Upper lobe of left lung (tissue), 6 donors: ENCODE measurements around the gene OAS1. TPM values are rescaled to one million over a fixed set of nuclear protein-coding genes. Genes with fewer than 3 reads are reported as not detected.
A peak's percentile ranks its signal among the peaks of the same experiment; 100 is the strongest.
"Not testable (repeated sequence)": the region's sequence is repeated elsewhere in the genome, so short reads cannot be mapped to it uniquely, and the experiment has no call there.

ENCODE experiments used
- ATAC-seq, 2 donors: fragments of 200-7000 bp; cut with Tn5 transposase; one replicate each; pipeline ENCODE4 v1.9.1; 2022; ENCODE audit warnings: mild to moderate bottlenecking in 2 of 2, moderate library complexity in 2 of 2; ENCODE audit not compliant: low FRiP score in 2 of 2
- DNase-seq, 2 donors: peaks; one replicate each; pipeline ENCODE4 v3.0.0-alpha.2; 2019 to 2020
- H3K27ac ChIP-seq, 4 donors: fragments of 200-600 bp; sonication (generic); one replicate each; pipeline ENCODE4 v1.5.1; 2016 to 2019
- H3K27me3 ChIP-seq, 4 donors: fragments of 200-600 bp; sonication (generic); one replicate each; pipeline ENCODE4 v1.5.1; 2017 to 2019
- H3K36me3 ChIP-seq, 4 donors: fragments of 200-600 bp; sonication (generic); one replicate each; pipeline ENCODE4 v1.5.1; 2016 to 2019
- H3K4me1 ChIP-seq, 4 donors: fragments of 200-600 bp; sonication (generic); one replicate each; pipeline ENCODE4 v1.5.1; 2018 to 2019
- H3K4me3 ChIP-seq, 4 donors: fragments of 200-600 bp; sonication (generic); one replicate each; pipeline ENCODE4 v1.5.1; 2017 to 2019; ENCODE audit warnings: mild to moderate bottlenecking in 2 of 4, moderate library complexity in 1 of 4
- H3K9me3 ChIP-seq, 4 donors: fragments of 200-600 bp; sonication (generic); one replicate each; pipeline ENCODE4 v1.5.1; 2018 to 2019
- CTCF ChIP-seq, 6 experiments: fragments of 450-650 bp in 4 of 6; fragments of 200-600 bp in 2 of 6; sonication (generic) in 2 of 6; IDR thresholded peaks; one replicate each; pipeline ENCODE4 v1.5.1; 2016 to 2019; ENCODE audit warnings: antibody characterized with exemption in 6 of 6
- EP300 ChIP-seq, 4 donors: sonication (generic); formaldehyde crosslinking; IDR thresholded peaks; one replicate each; pipeline ENCODE4 v1.5.1; 2017; ENCODE audit warnings: antibody characterized with exemption in 4 of 4, control low read depth in 2 of 4
- POLR2A ChIP-seq, 4 donors: fragments of 450-650 bp; IDR thresholded peaks; one replicate each; pipeline ENCODE4 v1.5.1; 2016 to 2017; ENCODE audit warnings: antibody characterized with exemption in 4 of 4, mild to moderate bottlenecking in 2 of 4
- POLR2AphosphoS5 ChIP-seq, 2 donors: sonication (generic); formaldehyde crosslinking; IDR thresholded peaks; one replicate each; pipeline ENCODE4 v1.5.1; 2017; ENCODE audit warnings: antibody characterized with exemption in 2 of 2
- WGBS, 2 donors: methylation state at CpG; one replicate each; pipeline ENCODE4 v1.1.5; 2017 to 2018; 5-methylcytosine and 5-hydroxymethylcytosine counted together
- total RNA-seq, 6 donors: library from RNA; depleted of rRNA in 4 of 6; stranded (reverse); fragments of >200 nt in 4 of 6; gene quantifications; one replicate each; pipeline versions ENCODE4 v1.1.0 to v1.2.1, GENCODE V29; 2016 to 2021
- donor health status: DM: no; HTN: no; CAD: no; lungs with moderate emphysema.
- donor health status: DM: no; HTN: yes; CAD: no; lungs with severe emphysema.

OAS1 gene
- total RNA-seq, 6 donors from 2014 or later, result 20.1 to 70.6 (median 44.0) TPM

- ATAC-seq, result no peak
- no peaks in the 10 kb centered on the region for H3K9me3 ChIP-seq
- H3K27me3 ChIP-seq, result no peaks in the 10 kb centered on the region
- 71 to 81% methylated on average over 4 of the region's 4 CpGs for WGBS, 2 donors
- H3K36me3 ChIP-seq, result no peaks in the 10 kb centered on the region
- peak overlapping the region in 2 of 4 donors; percentile 75 to 79 for H3K27ac ChIP-seq
- H3K4me3 ChIP-seq, result no peak overlapping the region
- H3K4me1 ChIP-seq, result peaks cover 28 to 45% (median 30%) of the 10 kb centered on the region in 4 donors
- no peak for DNase-seq
- TF ChIP-seq CTCF (IDR thresholded peaks at IDR 0.05), result no peak
- no peak for TF ChIP-seq POLR2AphosphoS5 (IDR thresholded peaks at IDR 0.05)
- no peak for TF ChIP-seq POLR2A (IDR thresholded peaks at IDR 0.05)
- no peak for TF ChIP-seq EP300 (IDR thresholded peaks at IDR 0.05)
Observed at GRCh38 chr12:112905451-112906089, 1.2 kb upstream of the OAS1 start.

GRCh38 chr12:112907415-112908157, 824 bp downstream of the OAS1 start:
- H3K4me3 ChIP-seq, result peak overlapping the region; percentile 39 to 60 (median 50)
- DNase-seq (peak in 1 of 2 donors; percentile 31), ATAC-seq (peak; percentile 41 to 76)
- H3K27ac ChIP-seq, result peak overlapping the region; percentile 75 to 88 (median 80)
- peaks cover 0 to 7% (median 3%) of the 10 kb centered on the region in 4 donors for H3K9me3 ChIP-seq
- H3K4me1 ChIP-seq, result peaks cover 28 to 45% (median 30%) of the 10 kb centered on the region in 4 donors
- H3K27me3 ChIP-seq, result no peaks in the 10 kb centered on the region
- TF ChIP-seq POLR2AphosphoS5 (IDR thresholded peaks at IDR 0.05), result no peak
- no peak for TF ChIP-seq POLR2A (IDR thresholded peaks at IDR 0.05)
- peaks cover 0 to 3% (median 0%) of the 10 kb centered on the region in 4 donors for H3K36me3 ChIP-seq
- WGBS, 2 donors, result 51 to 56% methylated on average over 7 of the region's 7 CpGs

- WGBS, 2 donors, result 50 to 59% methylated on average over 12 of the region's 12 CpGs
- ATAC-seq, result no peak
- TF ChIP-seq POLR2AphosphoS5 (IDR thresholded peaks at IDR 0.05) (no peak), EP300 (IDR thresholded peaks at IDR 0.05) (no peak), CTCF (IDR thresholded peaks at IDR 0.05) (no peak), POLR2A (IDR thresholded peaks at IDR 0.05) (no peak)
- H3K27me3 ChIP-seq, result no peaks in the 10 kb centered on the region
- peak overlapping the region in 2 of 4 donors; percentile 75 to 79 for H3K27ac ChIP-seq
- peak overlapping the region in 3 of 4 donors; percentile 45 to 60 (median 56) for H3K4me3 ChIP-seq
- peaks cover 28 to 45% (median 30%) of the 10 kb centered on the region in 4 donors for H3K4me1 ChIP-seq
- H3K9me3 ChIP-seq, result peaks cover 0 to 14% (median 10%) of the 10 kb centered on the region in 4 donors
- H3K36me3 ChIP-seq, result peaks cover 0 to 6% (median 0%) of the 10 kb centered on the region in 4 donors
- DNase-seq, result peak in 1 of 2 donors; percentile 36
Observed at GRCh38 chr12:112908548-112908947, 1.8 kb downstream of the OAS1 start.

- peaks cover 0 to 19% (median 12%) of the 10 kb centered on the region in 4 donors for H3K9me3 ChIP-seq
- peaks cover 25 to 45% (median 28%) of the 10 kb centered on the region in 4 donors for H3K4me1 ChIP-seq
- DNase-seq (no peak), ATAC-seq (no peak)
- 96 to 99% methylated on average over 4 of the region's 4 CpGs for WGBS, 2 donors
- H3K36me3 ChIP-seq, result peaks cover 0 to 6% (median 0%) of the 10 kb centered on the region in 4 donors
- H3K27me3 ChIP-seq, result no peaks in the 10 kb centered on the region
- TF ChIP-seq CTCF (IDR thresholded peaks at IDR 0.05) (no peak), POLR2A (IDR thresholded peaks at IDR 0.05) (no peak), POLR2AphosphoS5 (IDR thresholded peaks at IDR 0.05) (no peak), EP300 (IDR thresholded peaks at IDR 0.05) (no peak)
- no peak overlapping the region for H3K27ac ChIP-seq
- no peak overlapping the region for H3K4me3 ChIP-seq
Observed at GRCh38 chr12:112909693-112910092, 2.9 kb downstream of the OAS1 start.

GRCh38 chr12:112913038-112913688, 6.4 kb downstream of the OAS1 start:
- WGBS, 2 donors, result 95% methylated on average over 1 of the region's 1 CpG
- Histone ChIP-seq H3K27ac (no peak overlapping the region), H3K4me1 (peaks cover 0 to 17% (median 5%) of the 10 kb centered on the region in 4 donors), H3K4me3 (no peak overlapping the region), H3K36me3 (peaks cover 0 to 25% (median 16%) of the 10 kb centered on the region in 4 donors), H3K27me3 (no peaks in the 10 kb centered on the region), H3K9me3 (peaks cover 0 to 19% (median 12%) of the 10 kb centered on the region in 4 donors)
- DNase-seq, result no peak
- TF ChIP-seq POLR2A (IDR thresholded peaks at IDR 0.05), result no peak
- TF ChIP-seq EP300 (IDR thresholded peaks at IDR 0.05), result no peak
- TF ChIP-seq POLR2AphosphoS5 (IDR thresholded peaks at IDR 0.05), result no peak
- ATAC-seq, result no peak

- not testable (repeated sequence) for H3K27me3 ChIP-seq, ATAC-seq, H3K4me3 ChIP-seq, DNase-seq, H3K27ac ChIP-seq, H3K4me1 ChIP-seq
- 95 to 100% methylated on average over 2 of the region's 2 CpGs for WGBS, 2 donors
- peaks cover 0 to 19% (median 12%) of the 10 kb centered on the region in 4 donors for H3K9me3 ChIP-seq
- peaks cover 0 to 32% (median 21%) of the 10 kb centered on the region in 4 donors for H3K36me3 ChIP-seq
Observed at GRCh38 chr12:112913888-112914287, 7.1 kb downstream of the OAS1 start.
